Ecto neural progenitor cell (in vitro differentiated cells): ENCODE measurements around the gene PGAM4.
"Not testable (repeated sequence)": the region's sequence is repeated elsewhere in the genome, so short reads cannot be mapped to it uniquely, and the experiment has no call there.

Source experiments
- DNase-seq: peaks from one replicate; pipeline ENCODE4 v3.0.0-alpha.2; 2018; ENCODE audit warnings: low spot score

Gene PGAM4

DNA sequence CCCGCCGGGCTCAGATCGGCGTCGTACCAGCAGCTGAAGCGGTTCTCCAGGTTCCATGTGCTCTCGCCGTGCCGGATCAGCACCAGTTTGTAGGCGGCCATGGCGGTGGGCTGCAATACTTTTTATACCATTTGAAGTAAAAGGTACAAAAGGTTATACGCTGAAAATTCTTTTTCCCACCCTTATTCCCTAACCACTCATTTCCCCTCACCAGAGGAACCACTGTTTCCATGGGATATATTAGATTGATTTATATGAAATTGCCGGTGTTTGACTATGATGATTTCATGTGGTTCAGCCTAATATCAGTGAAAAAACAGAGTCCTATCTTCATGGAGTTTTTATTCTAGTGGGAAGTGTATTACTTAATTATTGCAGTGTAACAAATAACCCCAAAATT is at the start of gene PGAM4:
TSS of gene PGAM4 (minus strand) at position 101 of the 400 bp plus-strand sequence. CDS start at position 101, 0 bp downstream.
- no peak for DNase-seq

GRCh38 chrX:78011846-78012245 is 42.4 kb upstream of the PGAM4 start:
- DNase-seq = no peak

DNA sequence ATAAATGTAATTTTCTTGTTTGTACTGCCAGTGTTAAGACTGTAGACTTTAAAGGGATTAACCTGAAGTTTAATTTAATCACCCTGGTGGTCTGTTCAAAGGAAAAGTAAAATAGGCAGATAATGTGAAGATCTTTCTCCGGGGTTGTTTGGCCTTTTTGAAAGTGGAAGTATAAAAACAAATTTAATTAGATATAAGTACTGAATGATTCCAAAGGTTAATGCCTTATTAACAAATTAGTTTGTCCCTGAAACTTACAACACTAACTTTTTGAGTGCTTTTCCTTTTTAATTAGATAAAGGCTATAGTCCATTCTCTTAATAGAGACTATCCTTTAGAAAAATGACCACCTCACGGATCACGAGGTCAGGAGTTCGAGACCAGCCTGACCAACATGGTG is 10.4 kb upstream of the PGAM4 start:
- DNase-seq = no peak

DNA sequence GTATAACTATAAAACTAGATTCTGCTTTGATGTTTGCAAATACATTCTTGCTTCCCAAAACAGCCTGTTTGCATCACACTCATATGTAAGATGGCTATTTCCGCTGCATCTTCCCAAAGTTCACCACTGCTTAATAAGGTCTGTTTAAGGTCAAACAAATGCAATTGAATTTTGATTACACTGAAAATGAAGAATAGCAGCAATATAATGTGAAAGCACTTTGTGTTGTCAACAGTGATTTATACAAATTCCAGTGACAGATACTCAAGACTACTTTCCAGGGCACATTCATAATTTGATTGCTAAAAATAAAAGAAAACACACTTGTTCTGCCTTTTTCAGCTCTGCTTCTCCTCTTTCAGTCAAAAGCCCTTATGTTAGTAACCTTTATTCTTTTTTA is 8.1 kb upstream of the PGAM4 start:
- no peak for DNase-seq

DNA sequence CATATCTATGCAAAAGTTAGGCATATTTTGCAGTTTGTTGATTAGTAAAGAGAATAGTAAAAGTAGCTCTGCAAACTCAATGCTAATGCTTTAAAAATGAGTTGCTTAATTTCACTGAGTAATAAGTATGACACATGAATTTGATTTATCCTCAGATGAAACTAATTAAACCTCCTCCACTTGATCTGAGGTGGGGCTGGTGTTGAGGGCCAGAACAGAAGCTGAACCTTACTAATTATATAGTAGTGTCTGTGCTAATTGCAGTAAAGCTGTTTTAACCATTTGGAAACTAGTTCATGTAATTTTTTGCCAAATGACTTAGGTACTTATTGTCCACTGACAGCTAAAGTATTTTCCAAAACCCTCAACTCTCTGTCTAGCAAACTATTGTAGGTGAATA is 7.7 kb upstream of the PGAM4 start:
- DNase-seq = no peak

- DNase-seq = no peak
Measured at GRCh38 chrX:77975755-77976154, 6.3 kb upstream of the PGAM4 start.

GRCh38 chrX:77967631-77968030 is 1.8 kb downstream of the PGAM4 start:
- DNase-seq = no peak

DNA sequence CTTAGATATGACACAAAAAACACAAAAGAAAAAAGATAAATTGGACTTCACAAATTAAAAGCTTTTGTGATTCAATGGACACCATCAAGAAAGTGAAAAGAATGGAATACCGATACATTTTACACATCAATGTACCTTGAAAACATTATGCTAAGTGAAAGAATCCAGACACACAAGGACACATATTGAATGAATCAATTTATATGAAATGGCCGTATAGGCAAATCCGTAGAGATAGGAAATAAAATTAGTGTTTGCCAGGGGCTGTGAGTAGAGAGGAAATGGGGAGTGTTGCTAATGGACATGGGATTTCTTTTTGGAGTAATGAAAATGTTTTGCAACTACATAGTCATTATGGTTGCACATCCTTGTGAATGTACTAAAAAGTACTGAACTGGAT is 3.1 kb downstream of the PGAM4 start:
- no peak for DNase-seq

- no peak for DNase-seq
Measured at GRCh38 chrX:77962068-77962902, 7.2 kb downstream of the PGAM4 start.

- no peak for DNase-seq
Measured at GRCh38 chrX:77961063-77961462, 8.4 kb downstream of the PGAM4 start.

GRCh38 chrX:77960567-77960966 is 8.9 kb downstream of the PGAM4 start:
- DNase-seq = no peak

DNA sequence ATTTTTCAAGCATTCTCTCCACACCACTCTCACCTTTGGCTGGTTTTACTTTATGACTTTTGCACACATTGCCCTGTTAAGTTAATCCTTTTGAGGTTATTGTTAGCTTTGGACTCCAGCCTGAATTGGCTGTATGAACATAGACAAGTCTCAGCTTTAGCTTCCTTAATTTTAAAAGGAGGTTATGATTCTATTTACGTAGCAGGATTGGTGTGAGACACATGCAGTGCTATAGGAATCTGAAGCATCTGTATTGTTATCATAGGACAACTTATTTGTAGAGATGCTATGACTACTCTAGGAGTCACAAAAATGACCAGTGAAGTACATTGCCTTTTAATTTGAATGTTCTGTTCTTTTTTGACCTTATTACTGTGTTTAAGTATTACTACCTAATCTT is 15.7 kb downstream of the PGAM4 start:
- no peak for DNase-seq

- DNase-seq = no peak
Measured at GRCh38 chrX:77953302-77953701, 16.1 kb downstream of the PGAM4 start.

DNA sequence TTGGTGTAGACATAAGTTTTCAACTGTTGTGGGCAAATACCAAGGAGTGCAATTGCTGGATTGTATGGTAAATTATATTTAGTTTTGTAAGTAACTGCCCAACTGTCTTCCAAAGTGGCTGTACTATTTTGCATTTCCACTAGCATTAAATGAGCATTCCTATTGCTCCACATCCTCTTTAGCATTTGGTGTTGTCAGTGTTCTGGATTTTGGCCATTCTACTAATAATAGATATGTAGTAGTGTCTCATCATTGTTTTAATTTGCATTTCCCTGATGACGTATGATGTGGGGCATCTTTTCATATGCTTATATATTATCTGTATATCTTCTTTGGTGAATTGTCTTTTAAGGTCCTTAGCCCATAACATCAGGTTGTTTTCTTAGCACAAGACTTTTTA is 17.3 kb downstream of the PGAM4 start:
- DNase-seq = no peak

DNA sequence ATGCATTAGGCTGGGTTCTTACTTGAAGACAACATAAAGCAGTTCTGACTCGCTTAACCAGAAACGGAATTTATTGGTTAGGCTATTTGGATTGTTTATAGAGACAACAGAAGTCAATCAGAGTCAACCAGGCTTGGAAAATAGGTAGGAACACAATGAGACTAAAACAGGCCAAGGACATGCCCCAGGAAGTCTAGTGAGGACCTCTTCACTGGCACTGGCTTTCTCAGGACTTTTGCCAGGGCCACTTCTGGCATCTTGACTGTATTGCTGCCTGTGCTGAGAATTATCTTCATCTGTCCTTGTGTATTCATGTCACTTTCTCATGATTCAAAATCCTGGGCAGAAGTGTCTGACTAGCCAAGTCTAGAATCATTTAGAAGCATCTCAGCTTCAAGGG is 19.6 kb downstream of the PGAM4 start:
- DNase-seq = no peak

- no peak for DNase-seq
Measured at GRCh38 chrX:77946571-77946970, 22.9 kb downstream of the PGAM4 start.

DNA sequence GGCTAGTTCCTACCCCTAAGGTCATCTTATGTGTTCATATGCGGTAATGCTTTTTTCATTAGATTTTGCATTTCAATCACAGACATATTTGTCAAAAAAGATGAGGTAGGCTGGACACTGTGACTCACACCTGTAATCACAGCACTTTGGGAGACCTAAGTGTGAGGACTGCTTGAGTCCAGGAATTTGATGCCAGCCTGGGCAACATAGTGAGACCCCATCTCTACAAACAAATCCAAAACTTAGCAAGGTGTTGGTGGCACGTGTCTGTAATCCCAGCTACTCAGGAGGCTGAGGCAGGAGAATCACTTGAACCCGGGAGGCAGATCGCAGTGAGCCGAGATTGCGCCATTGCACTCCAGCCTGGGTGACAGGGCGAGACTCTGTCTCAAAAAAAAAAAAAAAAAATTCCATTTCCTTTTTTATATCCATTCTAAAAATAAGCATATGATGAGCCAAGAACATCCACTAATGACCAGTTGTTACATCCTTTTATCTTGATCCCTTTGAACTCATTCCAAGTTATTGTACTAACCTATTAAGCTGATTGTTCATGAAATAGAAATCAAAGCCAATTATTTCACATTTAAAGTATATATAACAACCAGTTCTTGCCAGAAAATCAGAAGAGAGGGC is 23.4 kb downstream of the PGAM4 start:
- no peak for DNase-seq

GRCh38 chrX:77945031-77945430 is 24.4 kb downstream of the PGAM4 start:
- DNase-seq = not testable (repeated sequence)

- no peak for DNase-seq
Measured at GRCh38 chrX:77938083-77938680, 31.3 kb downstream of the PGAM4 start.

- DNase-seq = no peak
Measured at GRCh38 chrX:77937291-77937690, 32.1 kb downstream of the PGAM4 start.

GRCh38 chrX:77936299-77936698 is 33.1 kb downstream of the PGAM4 start:
- DNase-seq = no peak

DNA sequence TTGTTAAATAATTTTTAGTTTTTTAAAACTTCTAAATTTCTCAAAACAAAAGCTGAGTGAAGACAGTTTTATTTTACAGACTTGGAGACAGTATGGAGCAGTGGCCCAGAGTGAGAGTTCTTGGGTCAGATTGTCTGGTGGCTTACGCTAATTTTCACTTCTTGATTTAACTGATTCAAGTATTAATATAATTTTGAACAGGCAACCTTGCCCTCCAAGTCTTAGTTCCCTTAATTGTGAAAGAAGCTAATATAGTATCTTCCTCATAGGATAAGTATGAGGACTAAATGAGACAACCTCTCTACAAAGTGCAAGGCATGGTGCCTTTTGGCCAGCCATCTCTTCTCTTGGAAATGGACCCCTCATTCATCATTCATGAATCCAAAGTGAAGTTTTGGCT is 33.6 kb downstream of the PGAM4 start:
- no peak for DNase-seq

DNA sequence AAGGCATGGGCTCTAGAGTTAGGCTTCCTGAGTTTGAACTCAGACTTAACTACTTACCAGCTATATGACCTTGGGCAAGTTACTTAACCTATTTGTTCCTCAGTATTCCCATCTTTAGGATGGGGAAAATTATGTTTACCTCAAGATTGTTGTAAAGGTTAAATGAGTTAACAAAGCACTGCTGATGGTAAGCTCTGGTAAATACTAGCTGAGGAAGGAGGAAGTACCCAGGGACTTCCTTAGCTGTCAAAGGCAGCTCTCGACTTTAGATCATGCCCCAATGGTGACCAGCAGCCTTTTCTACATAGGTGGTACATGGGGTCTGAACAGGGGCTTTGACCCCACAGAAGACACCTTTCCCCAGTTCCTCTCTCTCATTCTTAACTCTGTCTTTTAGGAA is 38.9 kb downstream of the PGAM4 start:
- DNase-seq = no peak
